ENCODE measurements around the gene RREB1. TPM values are rescaled to one million over a fixed set of nuclear protein-coding genes. Genes with fewer than 3 reads are reported as not detected.

The RREB1 gene
- total and polyA plus RNA-seq, 2 donors (not counting 3 experiments of a cell fraction or from before 2014, with no cell fraction given): 3.7 to 33.0 TPM

DNA sequence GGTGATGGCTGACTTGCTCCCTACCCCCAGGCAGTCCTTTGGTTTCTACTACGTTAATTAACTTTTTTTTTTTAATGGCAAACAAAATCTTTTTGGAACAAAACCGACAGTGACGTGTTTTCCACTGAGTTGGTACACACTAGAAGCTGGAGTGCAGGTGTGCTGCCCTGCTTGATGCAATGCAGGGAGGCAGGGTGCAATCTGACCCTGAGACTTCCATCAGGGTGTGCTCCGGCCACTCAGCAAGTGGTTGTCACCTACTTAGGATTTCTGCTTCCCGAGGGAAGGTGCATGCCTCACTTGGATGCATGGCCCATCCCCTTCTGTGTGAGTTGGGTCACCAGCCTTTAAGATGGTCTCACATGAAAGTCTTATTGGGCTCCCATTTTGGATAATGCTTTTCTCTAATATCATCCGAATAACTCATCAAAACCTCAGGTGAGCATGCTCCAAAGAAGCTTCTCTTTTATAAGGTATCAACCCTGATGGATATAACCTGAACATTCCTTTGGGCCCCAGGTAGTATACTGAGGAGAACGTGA, 14.0 kb downstream of the RREB1 start:
- no TSS peak for BruUV-seq (replicated peaks)
- Histone ChIP-seq H3K4me1 (ENCODE audit: control insufficient read depth, extremely low read depth, insufficient read depth, low read length) (no peaks in the 10 kb centered on the region), H3K4me2 (ENCODE audit: insufficient read depth, low read length) (no peak overlapping the region), H3K27me3 (ENCODE audit: control insufficient read depth in 2 of 2, insufficient read depth in 2 of 2, low read length in 2 of 2) (no peaks in the 10 kb centered on the region), H3K36me3 (ENCODE audit: control insufficient read depth in 2 of 2, extremely low read depth in 1 of 2, insufficient read depth in 2 of 2, low read length in 2 of 2) (peaks cover 0 to 2% of the 10 kb centered on the region in 2 experiments), H2AFZ (ENCODE audit: low read depth, low read length) (no peak overlapping the region), H3K9me3 (replicated peaks; ENCODE audit: control insufficient read depth, insufficient read depth, low read length) (no peaks in the 10 kb centered on the region), H3K79me2 (ENCODE audit: control insufficient read depth, insufficient read depth, low read length) (peaks cover 90% of the 10 kb centered on the region), H3K4me3 (replicated peaks in 1 of 3; ENCODE audit: insufficient read depth in 1 of 3, low read depth in 1 of 3, low read length in 3 of 3) (no peak overlapping the region), H3K9me1 (replicated peaks; ENCODE audit: control insufficient read depth, extremely low read depth, insufficient read depth, low read length) (no peaks in the 10 kb centered on the region), H3K9ac (replicated peaks; ENCODE audit: extremely low read depth, insufficient read depth, low read length) (no peak overlapping the region), H4K20me1 (replicated peaks; ENCODE audit: control insufficient read depth, extremely low read depth, insufficient read depth, low read length) (no peaks in the 10 kb centered on the region), H3K27ac (ENCODE audit: insufficient read depth, low read depth, low read length) (no peak overlapping the region)
- POLR2A ChIA-PET: no interaction called here
- no peak for DNase-seq (ENCODE audit: low read depth, low spot score)
- CTCF ChIA-PET: interaction anchor here (1.5 kb wide), 1 partner anchor 363 kb away, joined by 3 read pairs; no protein-coding TSS in a partner anchor
- TF ChIP-seq EZH2 (IDR thresholded peaks at IDR 0.05; ENCODE audit: borderline replicate concordance, low read depth, low read length, severe bottlenecking): no peak
- TF ChIP-seq, protein P1, sequence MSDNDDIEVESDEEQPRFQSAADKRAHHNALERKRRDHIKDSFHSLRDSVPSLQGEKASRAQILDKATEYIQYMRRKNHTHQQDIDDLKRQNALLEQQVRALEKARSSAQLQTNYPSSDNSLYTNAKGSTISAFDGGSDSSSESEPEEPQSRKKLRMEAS (IDR thresholded peaks at IDR 0.05; ENCODE audit: insufficient read depth, insufficient read length): no peak
- TF ChIP-seq GATA2 (IDR thresholded peaks at IDR 0.05; ENCODE audit: insufficient read depth, insufficient read length, low read depth, low read length): no peak
- no peak for FAIRE-seq
- dilution Hi-C loops (cut with MboI; ENCODE audit: extremely low pct_ligation_motif_present, low sequenced_read_pairs): no loop called here
- intact Hi-C loops (cut with micrococcal nuclease): no loop called here

DNA sequence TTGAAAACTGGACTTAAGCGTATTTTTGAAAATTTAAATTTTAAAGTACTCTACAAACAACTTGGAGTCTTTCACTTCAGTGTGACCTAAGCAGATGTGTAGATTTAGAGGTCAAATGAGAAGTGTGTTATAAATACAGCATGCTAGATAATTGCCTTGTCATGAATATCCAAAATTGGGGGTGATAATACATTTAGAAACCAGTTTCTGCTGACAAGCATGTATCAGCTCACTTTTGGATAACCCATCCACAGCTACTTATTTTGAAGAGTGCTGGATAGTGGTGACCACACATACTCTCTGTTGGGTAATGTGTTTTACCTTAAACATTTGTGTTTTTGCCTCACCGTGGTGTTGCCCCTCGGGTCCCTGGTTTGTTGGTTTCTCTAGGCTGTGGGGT, 14.9 kb downstream of the RREB1 start:
- intact Hi-C loops (cut with micrococcal nuclease) (no loop called here), dilution Hi-C loops (cut with MboI; ENCODE audit: extremely low pct_ligation_motif_present, low sequenced_read_pairs) (no loop called here)
- FAIRE-seq (no peak), DNase-seq (ENCODE audit: low read depth, low spot score) (no peak)
- H3K27ac ChIP-seq (ENCODE audit: insufficient read depth, low read depth, low read length): no peak overlapping the region
- no peak overlapping the region for H3K4me3 ChIP-seq (replicated peaks in 1 of 3; ENCODE audit: insufficient read depth in 1 of 3, low read depth in 1 of 3, low read length in 3 of 3)
- TF ChIP-seq GATA2 (IDR thresholded peaks at IDR 0.05; ENCODE audit: insufficient read depth, insufficient read length, low read depth, low read length) (no peak), EZH2 (IDR thresholded peaks at IDR 0.05; ENCODE audit: borderline replicate concordance, low read depth, low read length, severe bottlenecking) (no peak), POLR2A (IDR thresholded peaks at IDR 0.05; ENCODE audit: low read depth, low read length) (no peak), FOS (IDR thresholded peaks at IDR 0.05; ENCODE audit: borderline replicate concordance, insufficient read depth, low read length) (no peak), MYC (IDR thresholded peaks at IDR 0.05; ENCODE audit: low read depth, low read length) (no peak)
- TF ChIP-seq, protein P2, sequence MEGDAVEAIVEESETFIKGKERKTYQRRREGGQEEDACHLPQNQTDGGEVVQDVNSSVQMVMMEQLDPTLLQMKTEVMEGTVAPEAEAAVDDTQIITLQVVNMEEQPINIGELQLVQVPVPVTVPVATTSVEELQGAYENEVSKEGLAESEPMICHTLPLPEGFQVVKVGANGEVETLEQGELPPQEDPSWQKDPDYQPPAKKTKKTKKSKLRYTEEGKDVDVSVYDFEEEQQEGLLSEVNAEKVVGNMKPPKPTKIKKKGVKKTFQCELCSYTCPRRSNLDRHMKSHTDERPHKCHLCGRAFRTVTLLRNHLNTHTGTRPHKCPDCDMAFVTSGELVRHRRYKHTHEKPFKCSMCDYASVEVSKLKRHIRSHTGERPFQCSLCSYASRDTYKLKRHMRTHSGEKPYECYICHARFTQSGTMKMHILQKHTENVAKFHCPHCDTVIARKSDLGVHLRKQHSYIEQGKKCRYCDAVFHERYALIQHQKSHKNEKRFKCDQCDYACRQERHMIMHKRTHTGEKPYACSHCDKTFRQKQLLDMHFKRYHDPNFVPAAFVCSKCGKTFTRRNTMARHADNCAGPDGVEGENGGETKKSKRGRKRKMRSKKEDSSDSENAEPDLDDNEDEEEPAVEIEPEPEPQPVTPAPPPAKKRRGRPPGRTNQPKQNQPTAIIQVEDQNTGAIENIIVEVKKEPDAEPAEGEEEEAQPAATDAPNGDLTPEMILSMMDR (IDR thresholded peaks at IDR 0.05; ENCODE audit: extremely low read depth in 1 of 2, insufficient read depth in 1 of 2, low read depth in 1 of 2, low read length in 2 of 2): no peak
- TF ChIP-seq, protein P1 (IDR thresholded peaks at IDR 0.05; ENCODE audit: insufficient read depth, insufficient read length): no peak
- no peaks in the 10 kb centered on the region for H3K9me3 ChIP-seq (replicated peaks; ENCODE audit: control insufficient read depth, insufficient read depth, low read length)
- H4K20me1 ChIP-seq (replicated peaks; ENCODE audit: control insufficient read depth, extremely low read depth, insufficient read depth, low read length): peaks cover 4% of the 10 kb centered on the region
- no peak overlapping the region for H3K4me2 ChIP-seq (ENCODE audit: insufficient read depth, low read length)
- peaks cover 0 to 2% of the 10 kb centered on the region in 2 experiments for H3K36me3 ChIP-seq (ENCODE audit: control insufficient read depth in 2 of 2, extremely low read depth in 1 of 2, insufficient read depth in 2 of 2, low read length in 2 of 2)
- H3K9me1 ChIP-seq (replicated peaks; ENCODE audit: control insufficient read depth, extremely low read depth, insufficient read depth, low read length): no peaks in the 10 kb centered on the region
- no peaks in the 10 kb centered on the region for H3K27me3 ChIP-seq (ENCODE audit: control insufficient read depth in 2 of 2, insufficient read depth in 2 of 2, low read length in 2 of 2)
- no peak overlapping the region for H3K9ac ChIP-seq (replicated peaks; ENCODE audit: extremely low read depth, insufficient read depth, low read length)
- ChIA-PET CTCF (interaction anchor here (1.5 kb wide), 1 partner anchor 364 kb away, joined by 3 read pairs; no protein-coding TSS in a partner anchor), POLR2A (interaction anchor here (0.6 kb wide), 1 partner anchor 14 kb away, joined by 4 read pairs; no protein-coding TSS in a partner anchor)
- no peaks in the 10 kb centered on the region for H3K4me1 ChIP-seq (ENCODE audit: control insufficient read depth, extremely low read depth, insufficient read depth, low read length)
- H3K79me2 ChIP-seq (ENCODE audit: control insufficient read depth, insufficient read depth, low read length): peaks cover 91% of the 10 kb centered on the region
- no peak overlapping the region for H2AFZ ChIP-seq (ENCODE audit: low read depth, low read length)
- no TSS peak for BruUV-seq (replicated peaks)

Data from endothelial cell of umbilical vein (primary cell).